ENCODE data around the gene PLA2G2C.

The PLA2G2C gene

DNA sequence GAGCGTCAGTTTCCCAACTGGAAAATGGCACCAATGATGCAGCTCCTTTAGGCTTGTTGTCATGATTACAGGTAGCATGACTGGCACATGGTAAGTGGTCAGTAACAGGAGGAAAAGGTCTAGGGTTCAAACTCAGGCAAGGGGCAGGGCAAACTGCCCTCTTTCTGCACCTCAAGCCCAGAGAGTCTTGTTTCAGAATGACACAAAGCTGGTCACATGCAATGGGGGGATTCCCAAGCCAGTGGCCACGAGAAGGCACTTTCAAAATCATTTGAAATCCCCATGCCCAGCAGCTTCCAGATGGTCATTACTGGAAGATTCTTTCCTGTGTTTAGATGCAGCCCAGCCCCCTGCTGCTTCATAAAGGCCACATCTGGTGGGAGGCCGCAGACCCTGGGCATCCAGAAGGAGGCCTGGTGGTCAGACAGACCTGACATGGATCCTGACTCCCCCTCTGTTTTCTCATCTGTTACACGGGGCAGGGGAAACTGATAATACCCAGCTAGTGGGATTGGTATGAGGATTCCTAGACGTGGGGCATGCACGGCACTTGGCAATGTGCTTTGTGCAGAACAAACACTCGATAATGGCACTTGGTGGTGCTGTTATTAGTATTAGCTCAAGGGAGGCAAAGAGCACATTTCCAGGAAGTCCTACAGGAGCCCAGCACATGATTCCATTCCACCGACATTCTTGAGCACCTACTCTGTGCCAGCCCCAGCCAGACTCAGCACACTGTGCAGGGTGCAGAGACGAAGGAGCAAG, 60.1 kb downstream of the PLA2G2C start:
- DNase-seq: peak; percentile 82

- no peak for DNase-seq
These were observed 61.2 kb downstream of the PLA2G2C start for GRCh38 chr1:20125100-20125499.

DNA sequence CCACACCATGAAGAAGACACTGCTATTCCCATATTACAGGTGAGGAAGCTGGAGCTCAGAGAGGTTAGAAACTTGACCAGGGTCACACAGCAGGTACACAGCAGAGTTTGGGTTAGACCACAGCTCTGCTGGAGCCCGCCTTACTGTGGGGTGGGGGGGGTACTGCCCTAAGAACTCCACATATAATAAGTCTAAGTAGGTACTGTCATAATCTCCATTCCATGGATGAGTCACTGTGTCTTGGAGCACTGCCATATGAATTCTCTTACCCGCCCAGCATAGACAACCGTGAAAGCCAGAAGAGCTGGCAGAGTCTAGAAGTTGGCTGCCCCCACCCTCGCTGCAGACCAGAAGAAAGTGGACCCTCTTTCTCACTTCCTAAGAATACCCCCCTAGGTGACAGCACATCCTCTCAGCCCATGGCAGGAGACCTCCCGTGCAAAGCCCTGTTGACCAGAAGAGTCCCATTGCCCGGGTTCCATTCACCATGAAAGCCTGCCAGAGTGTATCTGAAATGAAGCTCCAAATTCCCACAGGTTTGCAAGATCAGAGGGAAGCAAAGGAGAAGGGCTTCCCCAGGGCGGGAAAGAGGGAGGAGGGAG, 61.8 kb downstream of the PLA2G2C start:
- peak; percentile 55 for DNase-seq

- DNase-seq: no peak
These were observed 62.4 kb downstream of the PLA2G2C start for GRCh38 chr1:20123722-20124455.

- no peak for DNase-seq
These were observed 65.5 kb downstream of the PLA2G2C start for GRCh38 chr1:20120796-20121195.

DNA sequence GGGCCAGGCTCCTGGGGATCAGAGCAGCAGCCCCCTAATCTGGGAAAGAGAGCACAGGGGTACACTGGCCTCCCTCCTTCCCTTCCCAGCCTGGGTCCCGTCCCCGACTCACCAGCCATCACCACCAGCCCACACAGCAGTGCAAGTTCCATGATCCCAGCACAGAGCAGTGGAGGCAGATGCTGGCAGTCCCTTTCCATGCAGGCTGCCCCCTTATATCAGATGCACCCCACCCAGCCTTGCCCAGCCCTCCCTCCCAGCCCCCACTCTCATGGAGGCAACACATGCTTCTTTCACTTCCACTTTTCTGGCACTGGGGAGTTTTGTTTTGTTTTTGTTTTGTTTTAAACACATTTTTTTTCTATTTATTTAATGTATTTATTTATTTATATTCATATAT, 67.0 kb downstream of the PLA2G2C start, which contains the start of gene PLA2G2D:
PLA2G2D (minus strand) TSS at position 190 of the 400 bp plus-strand sequence; CDS start at position 152, 38 bp downstream.
- no peak for DNase-seq

GRCh38 chr1:20117236-20117635, 69.1 kb downstream of the PLA2G2C start:
- DNase-seq: no peak

- no peak for DNase-seq
These were observed 70.4 kb downstream of the PLA2G2C start for GRCh38 chr1:20115916-20116315.

GRCh38 chr1:20115479-20115878, 70.8 kb downstream of the PLA2G2C start:
- DNase-seq: no peak

DNA sequence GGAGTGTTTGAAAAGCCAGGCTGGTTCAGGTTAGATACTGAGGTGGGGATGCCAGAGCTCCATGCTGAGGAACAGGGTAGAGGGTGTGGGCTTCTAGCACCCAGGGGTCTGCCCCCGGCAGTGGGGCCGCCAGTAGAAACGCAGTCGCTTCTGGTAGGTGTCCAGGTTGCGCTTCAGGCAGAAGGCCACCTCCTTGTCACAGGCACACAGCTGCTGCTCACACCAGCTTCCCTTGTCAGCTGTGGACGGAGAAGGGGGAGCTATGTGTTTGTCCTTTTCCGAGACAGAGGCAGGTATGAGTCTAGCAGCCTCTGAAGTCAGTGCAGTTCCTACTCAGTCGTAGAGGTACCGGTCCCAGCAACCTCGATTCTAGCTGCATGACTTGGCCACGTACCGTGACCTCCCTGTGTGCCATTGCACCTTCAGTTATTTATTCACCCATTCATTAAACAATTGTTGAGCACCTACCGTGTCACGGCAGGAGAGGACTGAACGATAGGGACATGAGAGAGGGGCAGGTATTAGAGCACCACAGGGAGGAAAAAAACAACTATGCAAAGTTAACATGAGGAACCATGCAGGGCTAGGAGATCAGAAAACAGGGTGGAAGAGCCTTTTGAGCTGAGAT, 72.2 kb downstream of the PLA2G2C start:
- no peak for DNase-seq

Data from suppressor macrophage treated with lipopolysaccharide for 4 hours (primary cell).